Testis (tissue), 3 donors: ENCODE results near the gene KIR2DL4. TPM values are rescaled to one million over a fixed set of nuclear protein-coding genes. Genes with fewer than 3 reads are reported as not detected.

Source experiments
- DNase-seq: peaks from one replicate; pipeline ENCODE4 v3.0.0-alpha.2; 2019
- H3K27ac ChIP-seq, 2 donors: fragments of 200-600 bp; sonication (generic); one replicate each; pipeline ENCODE4 v1.5.1; 2019
- H3K27me3 ChIP-seq: fragments of 200-600 bp; sonication (generic); one replicate; pipeline ENCODE4 v1.5.1; 2019
- H3K36me3 ChIP-seq: fragments of 200-600 bp; sonication (generic); one replicate; pipeline ENCODE4 v1.5.1; 2017; ENCODE audit warnings: low read depth; ENCODE audit errors: missing control alignments
- H3K4me1 ChIP-seq: fragments of 200-600 bp; sonication (generic); one replicate; pipeline ENCODE4 v1.5.1; 2019
- H3K4me3 ChIP-seq, 2 donors: fragments of 200-600 bp; sonication (generic); one replicate each; pipeline ENCODE4 v1.5.1; 2017 to 2019
- H3K9me3 ChIP-seq: fragments of 200-600 bp; sonication (generic); one replicate; pipeline ENCODE4 v1.5.1; 2017
- CTCF ChIP-seq, 3 experiments: fragments of 450-650 bp in 2 of 3; fragments of 200-600 bp in 1 of 3; sonication (generic) in 1 of 3; IDR thresholded peaks; one replicate each; pipeline ENCODE4 v1.5.1; 2016 to 2019; ENCODE audit warnings: antibody characterized with exemption in 3 of 3, mild to moderate bottlenecking in 2 of 3, moderate library complexity in 1 of 3
- POLR2A ChIP-seq: fragments of 450-650 bp; IDR thresholded peaks from one replicate; pipeline ENCODE4 v1.6.1; 2017; ENCODE audit warnings: antibody characterized with exemption, mild to moderate bottlenecking, moderate library complexity
- WGBS, 2 donors: methylation state at CpG; one replicate each; pipeline ENCODE4 v1.1.5; 2018; 5-methylcytosine and 5-hydroxymethylcytosine counted together
- intact Hi-C: fragments of 100-400 bp; cut with DNase I; formaldehyde crosslinking; loops from one replicate; pipeline ENCODE4 v1.15.1; 2023; ENCODE audit warnings: low total_unique reads
- polyA plus RNA-seq: library from polyadenylated mRNA; stranded (reverse); fragments of 350-450 nt; fragmentation: Illumina TruSeq; extraction: RNeasy Lipid Tissue Mini Kit (QIAGEN cat#74804); gene quantifications from one replicate; pipeline ENCODE4 v1.2.3, GENCODE V29; 2014; ENCODE audit warnings: low read depth, low replicate concordance; ENCODE audit not compliant: insufficient read depth
- total RNA-seq, 2 donors: library from RNA; depleted of rRNA; stranded (reverse); fragments of >200 nt; gene quantifications; one replicate each; pipeline ENCODE4 v1.2.3, GENCODE V29; 2016

KIR2DL4 gene
- total and polyA plus RNA-seq, 3 donors from 2014 or later: 0.31 TPM; not detected in 2

GRCh38 chr19:54792814-54793213, 10.6 kb upstream of the KIR2DL4 start:
- Histone ChIP-seq H3K27me3 (no peaks in the 10 kb centered on the region), H3K27ac (no peak overlapping the region), H3K36me3 (no peaks in the 10 kb centered on the region), H3K4me1 (no peaks in the 10 kb centered on the region), H3K4me3 (no peak overlapping the region), H3K9me3 (no peaks in the 10 kb centered on the region)
- DNase-seq: no peak
- TF ChIP-seq CTCF (IDR thresholded peaks at IDR 0.05) (no peak), POLR2A (no peak)
- intact Hi-C loops: no loop called here
- 67 to 70% methylated on average over 8 of the region's 8 CpGs for WGBS, 2 donors

GRCh38 chr19:54795758-54796157, 7.7 kb upstream of the KIR2DL4 start:
- H3K9me3 ChIP-seq: no peaks in the 10 kb centered on the region
- H3K4me3 ChIP-seq: no peak overlapping the region
- H3K27ac ChIP-seq: no peak overlapping the region
- no peaks in the 10 kb centered on the region for H3K36me3 ChIP-seq
- 50 to 52% methylated on average over 1 of the region's 1 CpG for WGBS, 2 donors
- no peaks in the 10 kb centered on the region for H3K27me3 ChIP-seq
- intact Hi-C loops: no loop called here
- TF ChIP-seq POLR2A: no peak
- no peak for TF ChIP-seq CTCF (IDR thresholded peaks at IDR 0.05)
- no peaks in the 10 kb centered on the region for H3K4me1 ChIP-seq
- no peak for DNase-seq

- no peak for DNase-seq
- H3K4me3 ChIP-seq: no peak overlapping the region
These were observed 691 bp downstream of the KIR2DL4 start for GRCh38 chr19:54804101-54804500.

GRCh38 chr19:54804571-54804970, 1.2 kb downstream of the KIR2DL4 start:
- Histone ChIP-seq H3K4me1 (no peaks in the 10 kb centered on the region), H3K27ac (no peak overlapping the region), H3K36me3 (no peaks in the 10 kb centered on the region), H3K4me3 (no peak overlapping the region), H3K27me3 (no peaks in the 10 kb centered on the region), H3K9me3 (no peaks in the 10 kb centered on the region)
- 89 to 100% methylated on average over 3 to 10 of the region's 10 CpGs for WGBS, 2 donors
- intact Hi-C loops: no loop called here
- no peak for DNase-seq
- no peak for TF ChIP-seq CTCF (IDR thresholded peaks at IDR 0.05)
- no peak for TF ChIP-seq POLR2A

More at GRCh38 chr19:54804101-54804500, 691 bp downstream of the KIR2DL4 start:
- 46 to 61% methylated on average over 4 to 5 of the region's 5 CpGs for WGBS, 2 donors
- Histone ChIP-seq H3K9me3 (no peaks in the 10 kb centered on the region), H3K4me1 (no peaks in the 10 kb centered on the region), H3K27me3 (no peaks in the 10 kb centered on the region), H3K36me3 (no peaks in the 10 kb centered on the region), H3K27ac (no peak overlapping the region)
- TF ChIP-seq POLR2A (no peak), CTCF (IDR thresholded peaks at IDR 0.05) (no peak)
- intact Hi-C loops: no loop called here

GRCh38 chr19:54805665-54806515, 2.5 kb downstream of the KIR2DL4 start:
- H3K9me3 ChIP-seq: no peaks in the 10 kb centered on the region
- no peaks in the 10 kb centered on the region for H3K4me1 ChIP-seq
- intact Hi-C loops: no loop called here
- H3K27me3 ChIP-seq: no peaks in the 10 kb centered on the region
- no peaks in the 10 kb centered on the region for H3K36me3 ChIP-seq
- TF ChIP-seq POLR2A (no peak), CTCF (IDR thresholded peaks at IDR 0.05) (no peak)
- H3K27ac ChIP-seq: no peak overlapping the region
- 83 to 85% methylated on average over 14 of the region's 14 CpGs for WGBS, 2 donors
- DNase-seq: no peak
- H3K4me3 ChIP-seq: no peak overlapping the region
